B cell (primary cell): ENCODE measurements around the gene CCDC60. TPM values are rescaled to one million over a fixed set of nuclear protein-coding genes. Genes with fewer than 3 reads are reported as not detected.

ENCODE experiments used
- ATAC-seq: fragments of 200-7000 bp; cut with Tn5 transposase; one replicate; pipeline ENCODE4 v1.10.0; 2021; ENCODE audit warnings: low read depth, mild to moderate bottlenecking, moderate number of reproducible peaks, moderate library complexity
- CTCF ChIA-PET: fragments of 350-600 bp; sonication (Branson Sonifier 250); formaldehyde crosslinking; loops from one replicate; lab custom pipeline; 2021; ENCODE audit warnings: antibody characterized with exemption, inconsistent platforms; lab: Charles Lee
- POLR2A ChIA-PET: fragments of 350-600 bp; sonication (Branson Sonifier 250); formaldehyde crosslinking; loops from one replicate; lab custom pipeline; 2021; ENCODE audit warnings: antibody characterized with exemption; lab: Charles Lee
- DNase-seq: peaks from one replicate; pipeline ENCODE4 v3.0.0; 2013
- H2AFZ ChIP-seq: 2 replicates; pipeline ENCODE4 v1.6.1; 2012; ENCODE audit warnings: mild to moderate bottlenecking, low read depth, low read length; ENCODE audit not compliant: insufficient read depth, poor library complexity, severe bottlenecking
- H3K27ac ChIP-seq, 2 donors: 1 replicate in 1 of 2; 2 replicates in 1 of 2; pipeline ENCODE4 v1.5.1; 2012 to 2013; ENCODE audit warnings: low read length in 2 of 2, mild to moderate bottlenecking in 2 of 2, moderate library complexity in 1 of 2
- H3K27me3 ChIP-seq, 4 experiments: fragments of 200-600 bp in 1 of 4; sonication (generic) in 1 of 4; replicated peaks in 1 of 4; 1 replicate in 2 of 4; 2 replicates in 2 of 4; pipeline versions ENCODE4 v1.6.1 to v1.7.0; 2013 to 2016; ENCODE audit warnings: low read length in 3 of 4, mild to moderate bottlenecking in 2 of 4, mixed read lengths in 1 of 4, moderate library complexity in 1 of 4; ENCODE audit not compliant: insufficient read depth in 4 of 4, control insufficient read depth in 3 of 4; ENCODE audit errors: control extremely low read depth in 1 of 4
- H3K36me3 ChIP-seq, 2 experiments: replicated peaks in 1 of 2; 1 replicate in 1 of 2; 2 replicates in 1 of 2; pipeline versions ENCODE4 v1.6.1 to v1.7.1; 2013; ENCODE audit warnings: low read length in 1 of 2; ENCODE audit not compliant: insufficient read depth in 2 of 2, control insufficient read depth in 1 of 2; ENCODE audit errors: control extremely low read depth in 1 of 2, extremely low read depth in 1 of 2
- H3K4me1 ChIP-seq, 2 donors: fragments of 200-600 bp in 1 of 2; sonication (generic) in 1 of 2; 1 replicate in 1 of 2; 2 replicates in 1 of 2; pipeline versions ENCODE4 v1.5.1 to v1.6.1; 2013 to 2017; ENCODE audit warnings: low read length in 2 of 2; ENCODE audit not compliant: control insufficient read depth in 2 of 2, insufficient read depth in 2 of 2
- H3K4me2 ChIP-seq: replicated peaks from 2 replicates; pipeline ENCODE3; 2012; ENCODE audit warnings: mild to moderate bottlenecking, low read depth, low read length; ENCODE audit not compliant: poor library complexity, severe bottlenecking
- H3K4me3 ChIP-seq, 5 experiments: fragments of 200-600 bp in 1 of 5; sonication (generic) in 1 of 5; 1 replicate in 3 of 5; 2 replicates in 2 of 5; pipeline versions ENCODE4 v1.5.1 to v1.7.0; 2011 to 2016; ENCODE audit warnings: low read length in 4 of 5, mild to moderate bottlenecking in 4 of 5, low read depth in 2 of 5, control low read depth in 1 of 5, moderate library complexity in 1 of 5; ENCODE audit not compliant: insufficient read depth in 1 of 5; ENCODE audit errors: control extremely low read depth in 1 of 5, extremely low read depth in 1 of 5
- H3K79me2 ChIP-seq: fragments of 200-600 bp; sonication (generic); one replicate; pipeline ENCODE4 v1.6.0; 2016; ENCODE audit warnings: low read length; ENCODE audit not compliant: control insufficient read depth, insufficient read depth
- H3K9ac ChIP-seq: fragments of 200-600 bp; sonication (generic); 2 replicates; pipeline ENCODE4 v1.6.1; 2017; ENCODE audit warnings: mild to moderate bottlenecking, low read length, moderate library complexity
- H3K9me3 ChIP-seq, 3 donors: one replicate each; pipeline versions ENCODE4 v1.6.1 to v1.7.1; 2013; ENCODE audit warnings: low read length in 2 of 3; ENCODE audit not compliant: control insufficient read depth in 2 of 3, insufficient read depth in 1 of 3; ENCODE audit errors: control extremely low read depth in 1 of 3
- H4K20me1 ChIP-seq: 2 replicates; pipeline ENCODE4 v1.6.0; 2012; ENCODE audit warnings: mild to moderate bottlenecking, low read length; ENCODE audit not compliant: insufficient read depth, control insufficient read depth, poor library complexity, severe bottlenecking
- H3K27ac Mint-ChIP-seq: one replicate; pipeline ENCODE4 v1.8.0; 2021; ENCODE audit warnings: mixed read lengths
- H3K27me3 Mint-ChIP-seq: one replicate; pipeline ENCODE4 v1.8.0; 2021; ENCODE audit warnings: mixed read lengths
- H3K4me1 Mint-ChIP-seq: one replicate; pipeline ENCODE4 v1.8.0; 2021; ENCODE audit warnings: mixed read lengths
- H3K4me3 Mint-ChIP-seq: one replicate; pipeline ENCODE4 v1.8.0; 2021; ENCODE audit warnings: mixed read lengths
- H3K9me3 Mint-ChIP-seq: one replicate; pipeline ENCODE4 v1.8.0; 2022; ENCODE audit warnings: mixed read lengths; ENCODE audit not compliant: insufficient read depth
- CTCF ChIP-seq: fragments of 200-600 bp; IDR thresholded peaks from one replicate; pipeline ENCODE4 v1.8.0; 2022; ENCODE audit warnings: antibody characterized with exemption, mild to moderate bottlenecking
- EZH2 ChIP-seq: IDR thresholded peaks from 2 replicates; pipeline ENCODE4 v1.6.1; 2012; ENCODE audit warnings: borderline replicate concordance, low read depth, mild to moderate bottlenecking, moderate library complexity, low read length; ENCODE audit not compliant: insufficient read depth, poor library complexity, severe bottlenecking
- WGBS: methylation state at CpG from one replicate; pipeline ENCODE4 v1.1.5; 2013; ENCODE audit warnings: missing lambda C conversion rate; ENCODE audit not compliant: insufficient coverage; 5-methylcytosine and 5-hydroxymethylcytosine counted together
- intact Hi-C: fragments of 100-400 bp; cut with micrococcal nuclease; formaldehyde crosslinking; loops from one replicate; pipeline ENCODE4 v1.10.0; 2022
- polyA plus RNA-seq: library from polyadenylated mRNA; depleted of rRNA; stranded (reverse); fragments of >200 nt; gene quantifications from 2 replicates; pipeline ENCODE4 v1.2.3, GENCODE V29; 2012
- total RNA-seq, 2 donors: library from RNA; stranded (reverse); fragments of 120-200 nt in 1 of 2; gene quantifications; 1 replicate in 1 of 2; 2 replicates in 1 of 2; pipeline versions ENCODE4 v1.2.3 to v1.2.4, GENCODE V29; 2013 to 2022

CCDC60 gene
- total and polyA plus RNA-seq, 2 donors (not counting 1 experiment from before 2014, with no cell fraction given), result not detected

- H3K9me3 ChIP-seq, result no peaks in the 10 kb centered on the region
- H3K4me3 Mint-ChIP-seq, result no peak overlapping the region
- 96% methylated on average over 3 of the region's 7 CpGs for WGBS
These were observed 38.0 kb downstream of the CCDC60 start for GRCh38 chr12:119372540-119372939.

GRCh38 chr12:119373001-119373400 is 38.5 kb downstream of the CCDC60 start:
- Histone ChIP-seq H3K4me3 (no peak overlapping the region), H3K9me3 (no peaks in the 10 kb centered on the region), H3K36me3 (no peaks in the 10 kb centered on the region), H3K79me2 (no peaks in the 10 kb centered on the region), H3K27me3 (peaks cover 0 to 5% (median 0%) of the 10 kb centered on the region in 4 experiments), H2AFZ (no peak overlapping the region), H4K20me1 (no peaks in the 10 kb centered on the region), H3K9ac (no peak overlapping the region), H3K27ac (no peak overlapping the region), H3K4me2 (no peak overlapping the region), H3K4me1 (peaks cover 0 to 7% of the 10 kb centered on the region in 2 donors)
- peaks cover 4% of the 10 kb centered on the region for H3K27me3 Mint-ChIP-seq
- intact Hi-C loops, result no loop called here
- ATAC-seq, result no peak
- POLR2A ChIA-PET, result no interaction called here
- H3K9me3 Mint-ChIP-seq, result no peaks in the 10 kb centered on the region
- CTCF ChIA-PET, result no interaction called here
- WGBS, result 83% methylated on average over 2 of the region's 3 CpGs
- no peak for DNase-seq
- H3K4me3 Mint-ChIP-seq, result no peak overlapping the region
- peaks cover 13% of the 10 kb centered on the region for H3K4me1 Mint-ChIP-seq
- TF ChIP-seq EZH2, result no peak
- TF ChIP-seq CTCF, result no peak
- no peak overlapping the region for H3K27ac Mint-ChIP-seq

More at GRCh38 chr12:119372540-119372939, 38.0 kb downstream of the CCDC60 start:
- DNase-seq (no peak), ATAC-seq (no peak)
- Mint-ChIP-seq H3K27ac (no peak overlapping the region), H3K4me1 (peaks cover 13% of the 10 kb centered on the region), H3K27me3 (peaks cover 6% of the 10 kb centered on the region), H3K9me3 (no peaks in the 10 kb centered on the region)
- intact Hi-C loops, result no loop called here
- Histone ChIP-seq H3K27ac (no peak overlapping the region), H4K20me1 (no peaks in the 10 kb centered on the region), H3K36me3 (no peaks in the 10 kb centered on the region), H3K79me2 (no peaks in the 10 kb centered on the region), H3K4me1 (peaks cover 0 to 7% of the 10 kb centered on the region in 2 donors), H3K27me3 (peaks cover 0 to 5% (median 0%) of the 10 kb centered on the region in 4 experiments), H3K4me2 (no peak overlapping the region), H3K9ac (no peak overlapping the region), H2AFZ (no peak overlapping the region), H3K4me3 (no peak overlapping the region)
- ChIA-PET POLR2A (no interaction called here), CTCF (no interaction called here)
- no peak for TF ChIP-seq EZH2
- no peak for TF ChIP-seq CTCF
